ENCODE results near the gene PDE4D. TPM values are rescaled to one million over a fixed set of nuclear protein-coding genes. Genes with fewer than 3 reads are reported as not detected.

PDE4D gene
- total RNA-seq, 2 experiments from 2014 or later: 75.5 to 80.7 TPM

DNA sequence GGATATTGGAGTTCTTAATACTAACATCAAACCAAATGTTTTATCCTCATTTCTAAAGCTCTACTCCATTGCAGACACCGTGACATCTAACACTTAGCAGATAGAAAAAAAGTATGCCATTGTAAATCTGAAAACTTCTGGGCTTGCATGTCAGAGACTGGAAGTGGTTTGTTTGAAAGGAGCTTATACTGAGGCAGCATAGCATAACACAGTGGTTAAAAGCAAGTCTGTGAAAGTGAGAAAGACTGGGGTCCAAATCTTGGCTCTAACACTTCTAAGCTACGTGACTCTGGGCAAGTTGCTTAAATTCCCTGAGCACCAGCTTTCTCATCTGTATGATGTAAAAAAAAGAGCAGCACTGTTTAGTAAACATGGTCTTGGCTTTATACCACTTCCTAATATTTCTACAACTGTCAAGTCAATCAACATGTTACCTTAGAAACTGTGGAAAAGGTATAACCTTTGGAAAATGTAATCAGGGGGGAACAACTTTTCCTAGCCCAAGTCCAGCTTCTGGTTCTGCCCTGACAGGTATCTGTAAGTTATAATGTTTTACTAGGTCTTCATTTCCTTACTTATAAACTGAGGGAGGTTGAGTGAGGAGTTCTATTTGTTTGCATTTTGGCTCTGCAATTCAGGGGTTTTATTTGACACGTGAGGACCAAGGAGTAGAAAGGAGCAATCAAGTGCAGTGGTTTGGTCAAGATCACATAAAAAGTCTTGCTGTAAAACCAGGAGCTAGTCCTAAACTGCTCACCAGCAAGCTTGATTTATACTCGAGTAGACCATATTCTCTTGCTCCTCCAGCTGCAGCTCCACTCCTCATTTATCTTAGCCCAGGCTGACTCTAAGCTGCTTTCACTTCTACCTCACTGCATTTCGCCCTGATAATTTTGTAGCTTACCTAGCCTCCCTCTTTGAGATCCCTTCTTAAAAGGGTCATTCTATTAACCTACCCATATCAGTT, 769.6 kb downstream of the PDE4D start:
- H3K9me3 Mint-ChIP-seq: peaks cover 4% of the 10 kb centered on the region
- peaks cover 16% of the 10 kb centered on the region for H3K4me1 Mint-ChIP-seq (ENCODE audit: low read depth)
- no peaks in the 10 kb centered on the region for H3K36me3 Mint-ChIP-seq (ENCODE audit: low read depth)
- TF ChIP-seq, protein P1, sequence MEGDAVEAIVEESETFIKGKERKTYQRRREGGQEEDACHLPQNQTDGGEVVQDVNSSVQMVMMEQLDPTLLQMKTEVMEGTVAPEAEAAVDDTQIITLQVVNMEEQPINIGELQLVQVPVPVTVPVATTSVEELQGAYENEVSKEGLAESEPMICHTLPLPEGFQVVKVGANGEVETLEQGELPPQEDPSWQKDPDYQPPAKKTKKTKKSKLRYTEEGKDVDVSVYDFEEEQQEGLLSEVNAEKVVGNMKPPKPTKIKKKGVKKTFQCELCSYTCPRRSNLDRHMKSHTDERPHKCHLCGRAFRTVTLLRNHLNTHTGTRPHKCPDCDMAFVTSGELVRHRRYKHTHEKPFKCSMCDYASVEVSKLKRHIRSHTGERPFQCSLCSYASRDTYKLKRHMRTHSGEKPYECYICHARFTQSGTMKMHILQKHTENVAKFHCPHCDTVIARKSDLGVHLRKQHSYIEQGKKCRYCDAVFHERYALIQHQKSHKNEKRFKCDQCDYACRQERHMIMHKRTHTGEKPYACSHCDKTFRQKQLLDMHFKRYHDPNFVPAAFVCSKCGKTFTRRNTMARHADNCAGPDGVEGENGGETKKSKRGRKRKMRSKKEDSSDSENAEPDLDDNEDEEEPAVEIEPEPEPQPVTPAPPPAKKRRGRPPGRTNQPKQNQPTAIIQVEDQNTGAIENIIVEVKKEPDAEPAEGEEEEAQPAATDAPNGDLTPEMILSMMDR (IDR thresholded peaks at IDR 0.05): no peak
- ChIA-PET POLR2A (interaction anchor here (1.0 to 2.6 kb wide), 7 partner anchors 10 to 88 kb away, joined by 4 to 17 read pairs (median 6); no protein-coding TSS in a partner anchor), CTCF (interaction anchor here (1.0 to 3.5 kb wide), 16 partner anchors 10 to 238 kb away, joined by 3 to 34 read pairs (median 6); no protein-coding TSS in a partner anchor)
- no peak overlapping the region for H3K27ac Mint-ChIP-seq
- peak; percentile 43 for ATAC-seq
- peak; percentile 57 for DNase-seq
- intact Hi-C loops (cut with micrococcal nuclease): no loop called here
- H3K27me3 Mint-ChIP-seq: no peaks in the 10 kb centered on the region
- H3K4me3 Mint-ChIP-seq: no peak overlapping the region

DNA sequence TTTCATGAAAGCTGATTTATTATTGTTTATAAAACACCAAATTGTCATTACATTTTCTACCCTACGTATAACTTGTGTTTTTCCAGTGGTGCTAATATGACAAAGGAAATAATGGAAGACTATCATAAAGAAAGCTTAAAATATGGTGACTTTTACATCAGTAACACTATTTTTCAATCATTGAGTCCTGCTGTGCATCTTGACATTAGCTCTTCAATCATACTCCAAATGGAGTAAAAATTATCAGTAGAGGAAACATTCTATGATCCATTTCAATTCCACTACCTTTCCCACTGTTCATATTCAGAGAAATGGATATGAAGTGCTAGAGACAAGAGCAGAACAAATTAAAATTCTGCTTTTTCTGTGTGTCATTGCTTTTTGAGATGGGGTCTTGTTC, 774.0 kb downstream of the PDE4D start:
- no peak overlapping the region for H3K4me3 Mint-ChIP-seq
- ChIA-PET POLR2A (interaction anchor here (0.6 kb wide), 2 partner anchors 9 to 79 kb away, joined by 3 read pairs; no protein-coding TSS in a partner anchor), CTCF (interaction anchor here (1.0 to 1.5 kb wide), 2 partner anchors 9 to 68 kb away, joined by 3 read pairs; no protein-coding TSS in a partner anchor)
- H3K27ac Mint-ChIP-seq: no peak overlapping the region
- DNase-seq: no peak
- peaks cover 4% of the 10 kb centered on the region for H3K9me3 Mint-ChIP-seq
- peaks cover 13% of the 10 kb centered on the region for H3K4me1 Mint-ChIP-seq (ENCODE audit: low read depth)
- TF ChIP-seq, protein P1 (IDR thresholded peaks at IDR 0.05): no peak
- intact Hi-C loops (cut with micrococcal nuclease): no loop called here
- no peak for ATAC-seq
- no peaks in the 10 kb centered on the region for H3K36me3 Mint-ChIP-seq (ENCODE audit: low read depth)
- no peaks in the 10 kb centered on the region for H3K27me3 Mint-ChIP-seq

DNA sequence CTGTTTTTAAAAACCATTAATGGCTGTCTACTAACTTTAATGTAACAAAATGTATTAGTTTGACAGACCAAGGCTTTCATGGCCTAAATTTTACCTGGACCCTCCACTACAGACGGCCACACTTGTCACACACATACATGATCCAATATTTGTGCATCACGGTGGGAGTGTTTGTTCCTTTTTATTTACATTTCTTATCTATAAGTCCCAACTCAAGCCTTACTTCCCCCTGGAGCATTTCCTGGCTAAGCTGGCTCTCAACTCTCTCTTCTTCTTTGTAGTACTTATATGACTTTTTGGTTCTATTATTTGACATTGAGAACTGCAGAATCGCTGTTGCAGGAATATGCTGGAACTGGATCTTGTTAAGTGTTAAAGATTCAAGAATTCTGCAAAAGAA, 776.2 kb downstream of the PDE4D start:
- Mint-ChIP-seq H3K27ac (no peak overlapping the region), H3K4me3 (no peak overlapping the region), H3K27me3 (no peaks in the 10 kb centered on the region), H3K4me1 (ENCODE audit: low read depth) (peaks cover 16% of the 10 kb centered on the region), H3K36me3 (ENCODE audit: low read depth) (no peaks in the 10 kb centered on the region), H3K9me3 (peaks cover 4% of the 10 kb centered on the region)
- DNase-seq: no peak
- no peak for ATAC-seq
- CTCF ChIA-PET: no interaction called here
- TF ChIP-seq, protein P1 (IDR thresholded peaks at IDR 0.05): no peak
- intact Hi-C loops (cut with micrococcal nuclease): no loop called here
- POLR2A ChIA-PET: interaction anchor here (1.0 kb wide), 1 partner anchor 81 kb away, joined by 3 read pairs; no protein-coding TSS in a partner anchor

DNA sequence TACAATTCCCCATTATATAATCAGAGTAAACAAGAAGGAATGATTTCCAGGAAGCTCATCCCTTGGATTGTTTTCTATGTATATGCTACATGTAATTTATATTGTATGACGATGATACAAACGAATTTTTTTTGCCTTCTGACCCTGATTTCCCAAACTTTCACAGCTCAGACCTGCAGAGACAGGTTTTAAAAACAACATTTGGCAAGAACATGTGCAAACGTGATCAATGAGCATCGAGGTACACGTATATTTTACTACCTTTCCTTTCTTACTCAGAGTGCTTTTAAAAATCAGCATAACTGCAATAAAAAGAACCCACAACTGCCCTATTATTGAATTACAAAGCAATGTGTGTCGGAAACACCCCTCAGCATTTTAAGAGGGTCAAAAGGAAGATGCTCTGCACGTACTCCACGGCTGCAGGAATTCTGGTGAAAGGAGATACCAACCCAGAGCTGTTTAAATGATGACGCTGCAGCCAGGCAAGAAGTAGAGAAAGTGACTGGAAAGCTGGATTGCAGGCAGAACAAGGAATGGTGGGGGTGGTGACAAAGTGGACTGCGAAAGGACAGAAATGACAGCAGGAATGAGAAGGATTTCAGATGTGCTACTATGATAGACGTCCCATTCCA, 777.2 kb downstream of the PDE4D start:
- POLR2A ChIA-PET: interaction anchor here (1.0 kb wide), 1 partner anchor 80 kb away, joined by 3 read pairs; no protein-coding TSS in a partner anchor
- Mint-ChIP-seq H3K27ac (no peak overlapping the region), H3K4me1 (ENCODE audit: low read depth) (peaks cover 13% of the 10 kb centered on the region), H3K36me3 (ENCODE audit: low read depth) (no peaks in the 10 kb centered on the region), H3K9me3 (peaks cover 1% of the 10 kb centered on the region), H3K27me3 (no peaks in the 10 kb centered on the region), H3K4me3 (no peak overlapping the region)
- CTCF ChIA-PET: interaction anchor here (1.2 to 1.5 kb wide), 3 partner anchors 11 to 58 kb away, joined by 3 read pairs; no protein-coding TSS in a partner anchor
- TF ChIP-seq, protein P1 (IDR thresholded peaks at IDR 0.05): no peak
- DNase-seq (no peak), ATAC-seq (no peak)
- intact Hi-C loops (cut with micrococcal nuclease): no loop called here
